Gastroesophageal sphincter (tissue), 3 donors: ENCODE data around the gene SNRNP27.

ENCODE experiments used
- EP300 ChIP-seq: sonication (generic); formaldehyde crosslinking; IDR thresholded peaks from one replicate; pipeline ENCODE4 v1.6.1; 2017; ENCODE audit warnings: antibody characterized with exemption, mild to moderate bottlenecking
- POLR2AphosphoS5 ChIP-seq: sonication (generic); formaldehyde crosslinking; IDR thresholded peaks from one replicate; pipeline ENCODE4 v1.6.1; 2017; ENCODE audit warnings: antibody characterized with exemption
- TF ChIP-seq, protein P1 (sequence below), 4 experiments: fragments of 200-600 bp in 2 of 4; fragments of 450-650 bp in 2 of 4; sonication (generic) in 1 of 4; IDR thresholded peaks; one replicate each; pipeline ENCODE4 v1.5.1; 2017 to 2019; ENCODE audit warnings: antibody characterized with exemption in 4 of 4, mild to moderate bottlenecking in 2 of 4, moderate library complexity in 2 of 4

DNA sequence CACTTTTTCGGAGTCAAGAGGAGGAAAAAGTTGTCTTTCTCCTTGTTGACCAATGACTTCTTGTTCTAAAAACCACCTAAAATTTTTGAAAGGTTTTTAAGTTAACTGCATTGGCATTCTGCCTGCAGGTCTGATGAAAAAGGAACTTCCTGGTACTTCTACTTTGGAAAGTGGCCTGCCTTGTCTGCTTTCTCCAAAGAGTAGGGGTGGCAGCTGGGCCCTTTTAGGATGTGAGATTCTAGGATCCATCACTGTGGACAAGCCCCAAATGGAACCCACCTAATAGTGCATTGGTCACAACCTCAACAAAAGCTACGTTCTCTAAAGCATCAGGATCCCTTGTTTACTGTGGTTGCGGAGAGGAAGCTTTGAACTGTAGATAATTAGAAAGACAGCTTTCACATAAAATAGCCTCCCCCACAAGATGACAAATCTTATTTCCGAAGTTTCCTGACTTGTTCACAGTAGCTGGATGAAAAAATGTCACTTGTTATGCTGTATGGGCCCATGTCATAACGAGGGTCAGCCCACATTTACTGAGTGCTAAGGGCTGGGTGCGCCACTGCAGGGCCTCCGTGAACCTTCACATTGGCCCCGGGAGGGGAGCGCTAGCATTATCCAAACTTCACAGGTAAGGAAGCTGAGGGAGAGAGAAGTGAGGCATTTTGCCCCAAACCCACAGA lies 50.2 kb downstream of the SNRNP27 start:
- TF ChIP-seq, protein P1, sequence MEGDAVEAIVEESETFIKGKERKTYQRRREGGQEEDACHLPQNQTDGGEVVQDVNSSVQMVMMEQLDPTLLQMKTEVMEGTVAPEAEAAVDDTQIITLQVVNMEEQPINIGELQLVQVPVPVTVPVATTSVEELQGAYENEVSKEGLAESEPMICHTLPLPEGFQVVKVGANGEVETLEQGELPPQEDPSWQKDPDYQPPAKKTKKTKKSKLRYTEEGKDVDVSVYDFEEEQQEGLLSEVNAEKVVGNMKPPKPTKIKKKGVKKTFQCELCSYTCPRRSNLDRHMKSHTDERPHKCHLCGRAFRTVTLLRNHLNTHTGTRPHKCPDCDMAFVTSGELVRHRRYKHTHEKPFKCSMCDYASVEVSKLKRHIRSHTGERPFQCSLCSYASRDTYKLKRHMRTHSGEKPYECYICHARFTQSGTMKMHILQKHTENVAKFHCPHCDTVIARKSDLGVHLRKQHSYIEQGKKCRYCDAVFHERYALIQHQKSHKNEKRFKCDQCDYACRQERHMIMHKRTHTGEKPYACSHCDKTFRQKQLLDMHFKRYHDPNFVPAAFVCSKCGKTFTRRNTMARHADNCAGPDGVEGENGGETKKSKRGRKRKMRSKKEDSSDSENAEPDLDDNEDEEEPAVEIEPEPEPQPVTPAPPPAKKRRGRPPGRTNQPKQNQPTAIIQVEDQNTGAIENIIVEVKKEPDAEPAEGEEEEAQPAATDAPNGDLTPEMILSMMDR (IDR thresholded peaks at IDR 0.05): no peak
- no peak for TF ChIP-seq EP300
- no peak for TF ChIP-seq POLR2AphosphoS5
